SH-SY5Y (cell line): ENCODE data around the gene EPS15.

ENCODE experiments used
- GATA2 ChIP-seq: IDR thresholded peaks from 2 replicates; pipeline ENCODE4 v1.6.1; 2011; ENCODE audit warnings: mild to moderate bottlenecking, low read depth, low read length
- GATA3 ChIP-seq: IDR thresholded peaks from 2 replicates; pipeline ENCODE4 v1.6.1; 2011; ENCODE audit warnings: low read depth, mild to moderate bottlenecking, low read length, moderate library complexity

The EPS15 gene

GRCh38 chr1:51416910-51417309 is 102.2 kb downstream of the EPS15 start:
- no peak for TF ChIP-seq GATA2
- no peak for TF ChIP-seq GATA3

DNA sequence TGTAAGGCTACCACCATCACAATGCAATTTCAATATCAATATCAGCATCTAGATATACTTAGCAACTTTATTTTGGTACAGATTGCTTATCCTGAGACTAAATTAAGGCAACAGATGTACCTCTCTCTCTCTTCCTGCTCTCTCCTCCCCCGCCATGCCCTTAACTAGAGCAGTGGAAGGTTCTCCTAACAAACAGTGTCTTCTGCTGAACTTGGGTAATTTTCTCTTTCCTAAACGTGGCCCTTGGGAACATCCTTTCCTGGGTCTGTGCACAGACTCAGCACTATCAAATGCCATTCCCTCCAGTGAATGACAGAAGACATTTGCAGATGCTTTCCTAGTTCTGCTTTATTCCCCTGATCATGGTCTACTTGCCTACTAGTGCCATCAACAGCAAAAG is 103.1 kb downstream of the EPS15 start:
- no peak for TF ChIP-seq GATA2
- no peak for TF ChIP-seq GATA3

GRCh38 chr1:51414811-51415210 is 104.3 kb downstream of the EPS15 start:
- TF ChIP-seq GATA2 (no peak), GATA3 (no peak)

DNA sequence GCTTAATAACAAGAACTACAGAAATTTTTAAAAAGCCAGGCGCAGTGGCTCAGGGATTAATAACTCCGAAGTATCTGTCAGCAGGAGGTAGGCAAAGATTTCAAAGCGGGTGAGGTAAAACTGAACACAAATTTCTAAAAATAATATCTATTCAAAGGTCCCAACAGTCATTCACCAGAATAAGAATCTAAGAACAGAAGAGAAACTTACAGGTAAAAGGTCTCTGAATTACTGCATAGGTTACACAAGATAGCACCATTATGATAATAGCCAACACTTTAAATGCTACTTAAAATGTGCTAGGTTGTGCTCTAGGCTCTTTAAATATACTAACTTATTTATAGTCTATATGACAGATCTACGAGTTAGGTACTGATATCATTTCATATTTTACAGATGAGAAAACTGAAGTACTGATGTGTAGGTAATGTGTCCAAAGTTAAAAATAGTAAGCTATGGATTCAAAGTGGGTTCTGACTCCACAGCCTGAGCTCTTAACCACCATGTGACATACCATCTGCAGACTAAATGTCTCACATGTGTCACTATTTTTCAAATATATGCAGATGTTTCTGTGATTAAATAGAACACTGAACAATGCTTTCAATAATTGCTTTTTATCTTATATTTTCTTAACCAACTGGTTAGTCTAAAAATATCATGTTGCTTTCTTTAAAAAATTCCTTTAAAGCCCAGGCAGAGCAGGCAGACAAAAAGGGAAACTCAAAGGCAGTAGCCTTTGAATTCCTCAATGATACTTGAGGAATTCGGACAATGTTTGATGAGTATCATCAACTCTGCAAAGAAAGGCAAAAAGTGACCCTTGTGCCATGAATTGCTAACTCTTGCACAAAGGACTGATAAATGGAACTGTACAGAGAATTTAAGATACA is 108.3 kb downstream of the EPS15 start:
- TF ChIP-seq GATA3, result no peak
- TF ChIP-seq GATA2, result no peak

DNA sequence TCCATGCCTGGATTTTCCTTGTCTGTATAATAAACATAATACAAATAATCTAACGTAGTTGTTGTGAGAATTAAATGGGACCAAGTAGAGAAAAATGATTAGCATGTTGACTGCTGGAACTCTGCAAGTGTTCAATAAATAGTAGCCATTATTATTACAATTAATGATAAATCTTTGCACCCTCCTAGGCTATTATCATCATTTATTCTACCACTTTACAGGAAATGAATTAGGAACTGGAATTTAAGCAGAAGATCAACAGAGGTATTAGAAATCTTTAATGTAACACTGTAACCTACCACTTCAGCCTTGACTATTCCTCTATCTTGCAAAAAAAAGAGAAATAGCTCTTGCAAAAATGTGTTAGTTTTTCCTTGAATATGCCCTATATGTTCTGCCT is 126.8 kb downstream of the EPS15 start:
- TF ChIP-seq GATA2 (no peak), GATA3 (no peak)

DNA sequence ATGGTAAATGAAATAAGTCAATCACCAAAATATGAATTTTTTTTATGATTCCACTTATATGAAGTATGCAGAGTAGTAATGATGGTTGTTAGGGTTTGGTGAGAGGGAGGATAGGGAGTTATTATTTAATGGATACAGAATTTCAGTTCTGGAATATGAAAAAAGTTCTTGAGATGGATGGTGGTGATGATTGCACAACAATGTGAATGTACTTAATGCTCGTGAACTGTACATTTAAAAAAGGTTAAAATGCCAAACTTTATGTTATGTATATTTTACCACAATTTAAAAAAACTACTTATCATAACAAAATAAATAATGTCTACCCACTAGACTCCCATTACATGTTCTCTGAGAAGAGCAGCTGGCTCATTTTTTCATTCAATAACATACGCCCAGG is 133.3 kb downstream of the EPS15 start:
- TF ChIP-seq GATA2 (no peak), GATA3 (no peak)

- no peak for TF ChIP-seq GATA2
- no peak for TF ChIP-seq GATA3
Observed at GRCh38 chr1:51381964-51382363, 137.1 kb downstream of the EPS15 start.

- TF ChIP-seq GATA3, result no peak
Observed at GRCh38 chr1:51380936-51381335, 138.1 kb downstream of the EPS15 start.

GRCh38 chr1:51378871-51379270 is 140.2 kb downstream of the EPS15 start:
- TF ChIP-seq GATA2 (no peak), GATA3 (no peak)

- TF ChIP-seq GATA3 (no peak), GATA2 (no peak)
Observed at GRCh38 chr1:51373898-51374297, 145.2 kb downstream of the EPS15 start.

DNA sequence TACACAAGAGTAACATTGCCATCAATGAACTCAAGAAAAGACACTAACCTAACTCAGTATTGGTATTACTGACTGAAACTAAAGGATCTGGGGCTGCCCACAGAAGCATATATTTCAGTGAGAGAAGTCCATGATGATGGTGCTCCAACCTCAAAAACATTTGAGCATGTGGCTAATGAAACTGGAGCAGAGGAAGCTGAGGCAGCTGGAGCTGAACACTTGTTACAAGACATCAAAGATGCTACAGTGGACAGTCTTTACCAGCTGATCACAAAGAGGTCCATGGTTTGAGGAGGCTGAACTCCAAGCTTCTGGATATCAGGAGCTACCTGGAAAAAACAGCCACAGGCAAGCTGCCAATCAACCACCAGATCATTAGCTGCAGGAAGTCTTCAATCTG is 146.5 kb downstream of the EPS15 start:
- no peak for TF ChIP-seq GATA2

DNA sequence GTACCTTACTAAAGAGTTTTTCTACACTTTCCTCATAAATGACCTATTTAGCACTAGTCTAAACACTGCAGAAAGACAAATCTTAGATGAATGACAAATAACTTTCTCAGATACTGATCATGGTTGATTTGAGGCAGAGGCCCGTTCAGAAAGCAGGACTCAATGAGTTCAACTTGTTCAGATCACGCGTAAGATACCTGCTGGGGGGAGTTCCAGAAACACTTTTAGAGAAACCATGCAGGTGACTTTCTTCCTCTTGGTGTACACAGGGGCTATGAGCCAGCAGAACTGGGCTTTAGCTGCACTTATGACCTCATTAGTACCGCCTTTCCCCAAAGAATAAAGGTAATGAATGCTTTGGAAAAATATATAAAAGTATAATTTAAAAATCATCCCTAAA is 149.9 kb downstream of the EPS15 start:
- no peak for TF ChIP-seq GATA2
- no peak for TF ChIP-seq GATA3

- no peak for TF ChIP-seq GATA2
- no peak for TF ChIP-seq GATA3
Observed at GRCh38 chr1:51365774-51366173, 153.3 kb downstream of the EPS15 start.

- no peak for TF ChIP-seq GATA3
- TF ChIP-seq GATA2, result no peak
Observed at GRCh38 chr1:51359879-51360278, 159.2 kb downstream of the EPS15 start.

DNA sequence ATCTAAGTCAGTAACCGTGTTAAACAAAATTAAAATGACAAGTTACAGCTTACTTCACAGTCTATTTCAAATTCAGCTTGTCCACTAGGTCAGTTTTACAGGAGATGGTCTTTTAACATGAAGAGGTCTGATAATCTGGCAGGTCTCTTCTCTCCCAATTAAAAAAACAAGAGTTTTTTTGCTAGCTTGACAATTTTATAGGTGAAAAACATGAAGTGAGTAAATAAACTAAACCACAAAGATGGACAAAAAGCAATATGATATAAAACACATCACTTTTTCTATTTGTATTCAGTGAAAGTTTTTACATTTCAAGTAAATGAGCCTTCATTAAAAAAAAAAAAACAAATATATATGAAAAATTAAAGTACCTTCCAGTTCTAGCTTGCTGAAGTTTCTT is 163.7 kb downstream of the EPS15 start:
- no peak for TF ChIP-seq GATA2
- TF ChIP-seq GATA3, result no peak

DNA sequence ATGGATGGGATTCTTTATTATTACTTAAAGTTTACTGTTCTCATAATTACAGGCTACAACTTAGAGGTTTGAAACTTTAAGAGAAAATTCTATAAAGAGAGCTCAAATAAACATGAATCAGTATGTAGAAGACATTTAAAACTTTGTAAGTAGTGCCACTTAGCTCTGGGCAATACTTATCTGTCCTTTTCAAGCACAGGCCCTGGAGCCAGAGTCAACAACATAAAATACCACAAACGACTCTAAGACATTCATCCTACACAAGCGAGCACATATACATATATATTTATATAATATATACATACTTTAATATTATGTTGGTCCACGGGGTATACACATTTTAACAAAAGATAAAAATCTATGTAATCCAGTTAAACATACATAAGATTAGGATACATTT is 164.7 kb downstream of the EPS15 start:
- no peak for TF ChIP-seq GATA2
